ENCODE measurements around the gene ANTXR1.

The ANTXR1 gene

DNA sequence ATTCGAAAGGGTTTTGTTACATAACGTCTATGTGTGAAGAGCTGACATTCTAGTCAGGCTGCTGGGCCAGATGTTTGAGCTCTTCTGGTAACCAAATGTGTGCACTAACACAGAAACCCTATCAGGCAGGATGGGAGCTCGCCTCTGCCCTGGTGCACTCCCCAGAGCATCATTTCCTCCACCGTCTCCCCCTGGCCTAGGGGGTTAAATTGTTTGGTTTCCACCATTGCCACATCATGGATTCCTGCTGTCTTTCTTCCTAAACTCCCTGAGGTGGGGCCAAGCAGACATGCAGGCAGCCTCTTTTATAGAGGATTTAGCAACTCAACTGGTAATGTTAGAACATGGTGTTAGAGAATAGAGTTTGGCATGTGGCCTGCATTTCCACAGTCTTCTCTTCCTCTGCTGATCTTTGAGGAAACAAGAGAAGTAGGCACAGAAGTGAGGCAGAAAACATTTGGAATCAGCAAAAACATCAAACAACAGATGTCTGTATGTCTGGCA lies 87.3 kb downstream of the ANTXR1 start:
- no peak for DNase-seq

DNA sequence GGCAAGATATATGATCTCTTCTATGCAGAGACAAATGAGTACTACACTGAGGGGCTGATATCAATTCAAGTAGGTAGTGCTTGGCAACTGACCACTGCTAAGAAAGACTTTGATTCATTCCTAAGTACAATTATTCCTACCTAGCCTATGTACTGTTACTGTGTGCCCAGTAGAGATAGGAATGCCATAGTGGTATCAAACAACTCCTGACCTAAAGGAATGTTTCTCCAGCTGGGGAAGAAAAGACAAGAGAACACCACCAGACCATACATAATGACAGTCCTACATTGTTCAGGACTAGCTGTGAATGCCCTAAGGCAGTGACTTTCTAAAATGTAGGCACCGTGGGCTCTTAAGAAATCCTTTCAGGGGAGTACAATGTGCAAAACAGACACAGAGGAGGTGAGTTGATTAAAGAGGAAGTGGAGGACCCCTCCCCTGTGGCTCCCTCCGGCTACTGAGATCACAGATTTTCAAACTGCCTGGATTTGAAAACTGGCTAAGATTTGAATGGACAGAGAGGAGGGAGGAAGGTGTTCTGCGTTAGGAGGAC lies 89.1 kb downstream of the ANTXR1 start:
- DNase-seq: no peak

DNA sequence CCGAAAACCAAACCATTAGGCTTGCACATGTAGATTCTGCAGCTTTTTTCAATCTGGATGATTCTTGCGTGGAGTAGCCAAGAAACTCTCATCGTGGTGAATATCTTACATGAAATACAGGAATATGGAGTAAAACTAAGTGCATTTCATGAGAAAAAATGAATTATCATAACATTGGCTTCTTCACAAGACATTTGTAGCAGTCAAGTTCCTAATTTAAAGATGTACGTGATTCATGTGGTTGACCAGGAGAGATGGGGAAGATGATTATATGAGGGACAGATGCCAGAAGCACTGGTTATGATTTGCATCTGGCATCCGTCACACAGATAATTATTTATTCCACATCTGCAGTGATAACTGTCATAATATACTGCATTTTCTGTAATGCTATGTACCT lies 90.4 kb downstream of the ANTXR1 start:
- DNase-seq: no peak

DNA sequence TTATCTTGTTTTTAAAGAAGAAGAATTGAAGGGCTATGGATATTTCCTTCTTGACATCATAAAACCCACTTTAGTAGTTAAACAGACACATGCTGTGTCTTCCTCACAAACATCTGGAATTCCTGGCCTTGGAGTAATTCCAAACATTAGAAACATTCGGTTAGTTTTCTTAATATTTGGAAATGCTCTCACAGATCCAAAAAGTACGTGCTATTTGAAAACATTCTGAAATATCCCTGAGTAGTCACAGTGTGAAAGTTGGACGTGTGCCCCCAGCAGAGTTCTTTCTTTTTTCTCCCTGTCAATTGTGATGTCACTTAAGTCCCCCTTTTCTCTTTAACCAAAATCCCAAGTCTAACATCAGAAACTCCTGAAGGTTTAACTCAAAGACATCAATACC lies 91.3 kb downstream of the ANTXR1 start:
- DNase-seq: no peak

DNA sequence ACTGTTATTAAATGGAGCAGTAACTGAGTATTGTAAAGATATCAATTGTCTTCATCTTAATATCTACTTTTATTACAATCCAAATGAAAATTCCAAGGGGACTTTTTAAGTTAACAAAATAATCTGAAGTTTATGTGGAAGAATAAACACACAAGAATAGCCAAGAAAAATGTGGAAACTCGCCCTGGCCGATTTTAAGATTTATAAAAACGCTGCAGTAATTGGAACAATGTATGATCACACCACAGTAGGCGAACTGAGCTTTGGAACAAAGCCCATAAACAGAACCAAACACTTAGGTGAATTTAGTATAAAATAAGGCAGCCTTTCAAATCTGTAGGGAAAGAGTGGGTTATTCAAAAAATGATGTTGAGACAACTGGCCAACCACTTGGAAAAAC lies 96.3 kb downstream of the ANTXR1 start:
- DNase-seq: no peak

DNA sequence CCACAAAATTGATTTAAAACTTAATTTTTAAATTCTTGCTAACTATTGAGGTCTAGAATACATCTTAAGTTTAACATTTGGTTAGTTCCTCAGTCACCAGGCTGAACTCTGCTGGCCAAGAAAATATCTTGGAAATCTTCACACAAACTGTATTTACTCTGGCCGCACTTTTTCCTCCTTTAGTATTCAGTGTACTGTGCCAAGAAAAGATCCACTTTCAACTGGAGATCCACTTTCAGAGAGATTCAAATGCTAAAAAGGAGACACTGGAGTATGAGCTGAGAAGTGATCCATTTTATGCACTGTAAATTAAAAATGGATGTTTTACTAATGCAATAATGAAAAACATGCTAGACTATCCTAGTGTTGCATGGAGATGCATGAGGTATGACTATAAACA lies 98.1 kb downstream of the ANTXR1 start:
- no peak for DNase-seq

DNA sequence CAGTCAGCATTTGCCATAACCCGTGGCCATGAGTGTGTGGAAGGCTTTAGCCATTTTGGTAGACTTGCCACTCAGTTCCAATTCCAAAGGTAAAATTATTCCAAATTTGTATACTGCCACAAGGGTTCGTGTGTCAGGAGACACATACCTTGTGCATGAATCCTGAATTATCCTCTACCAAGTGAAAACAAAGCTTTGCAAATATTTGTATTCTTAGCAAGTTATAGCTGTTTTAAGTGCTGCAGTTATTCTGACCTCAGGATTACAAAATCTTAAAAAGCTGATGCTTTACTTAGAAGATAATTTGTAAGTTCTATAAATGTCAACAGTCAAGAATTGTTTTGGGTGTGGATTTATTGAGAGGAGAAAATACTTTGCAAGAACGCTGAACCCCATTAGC lies 100.6 kb downstream of the ANTXR1 start:
- no peak for DNase-seq

DNA sequence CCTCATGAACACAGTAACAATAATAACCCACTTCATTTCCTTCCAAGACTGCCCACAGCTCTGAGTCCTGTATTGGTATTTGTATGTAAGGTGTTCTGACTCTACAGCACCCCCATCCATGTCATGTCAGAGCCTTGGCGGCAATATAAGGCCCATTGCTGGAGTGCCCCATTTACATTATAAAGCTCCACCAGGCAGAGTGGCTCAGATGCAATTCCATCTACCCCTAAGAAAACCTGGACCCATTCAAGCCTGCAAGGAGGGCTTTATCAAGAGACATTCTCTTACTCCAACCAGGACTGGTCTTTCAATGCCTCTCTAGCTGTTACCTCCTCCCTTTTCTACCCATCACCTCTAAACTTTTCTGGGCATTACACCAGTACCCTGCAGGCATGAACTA lies 101.6 kb downstream of the ANTXR1 start:
- DNase-seq: no peak

DNA sequence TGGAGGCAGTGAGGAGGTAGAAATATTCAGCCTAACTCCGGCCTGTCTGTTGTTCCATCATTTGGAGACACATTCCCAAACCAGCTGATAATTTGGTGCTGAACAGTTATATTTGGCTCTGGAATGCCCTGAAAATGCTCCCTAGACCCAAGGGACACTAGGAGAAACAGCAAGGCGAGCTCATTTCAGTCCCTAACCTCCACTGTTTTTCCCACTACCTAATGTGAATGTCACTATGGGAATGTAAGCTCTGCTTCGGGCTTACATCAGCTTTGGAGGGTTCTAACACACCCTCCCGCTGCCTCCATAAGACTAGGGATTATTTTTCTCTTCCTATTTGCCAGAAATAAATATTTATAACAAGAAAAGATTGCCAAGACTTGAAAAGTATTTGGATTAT lies 103.5 kb downstream of the ANTXR1 start:
- DNase-seq: no peak

DNA sequence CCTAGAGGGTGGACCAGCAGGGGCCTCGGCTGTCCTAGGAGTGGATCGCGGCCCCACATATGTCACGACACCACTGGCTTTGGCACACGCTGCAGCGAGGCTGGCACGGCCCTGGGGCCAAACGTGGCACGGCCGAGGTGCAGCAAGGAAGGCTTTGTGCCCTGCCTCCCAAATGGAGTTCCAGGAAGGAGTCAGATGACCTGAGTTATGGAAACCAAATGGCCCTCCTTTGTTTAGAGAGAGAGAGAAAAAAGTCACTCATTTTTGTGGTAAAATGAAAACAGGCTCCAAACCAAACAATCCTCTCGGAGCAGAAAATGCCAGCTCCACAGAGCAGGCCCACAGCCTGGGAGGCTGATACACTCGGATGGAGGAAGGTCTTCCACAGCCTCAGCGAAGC lies 105.6 kb downstream of the ANTXR1 start:
- no peak for DNase-seq

DNA sequence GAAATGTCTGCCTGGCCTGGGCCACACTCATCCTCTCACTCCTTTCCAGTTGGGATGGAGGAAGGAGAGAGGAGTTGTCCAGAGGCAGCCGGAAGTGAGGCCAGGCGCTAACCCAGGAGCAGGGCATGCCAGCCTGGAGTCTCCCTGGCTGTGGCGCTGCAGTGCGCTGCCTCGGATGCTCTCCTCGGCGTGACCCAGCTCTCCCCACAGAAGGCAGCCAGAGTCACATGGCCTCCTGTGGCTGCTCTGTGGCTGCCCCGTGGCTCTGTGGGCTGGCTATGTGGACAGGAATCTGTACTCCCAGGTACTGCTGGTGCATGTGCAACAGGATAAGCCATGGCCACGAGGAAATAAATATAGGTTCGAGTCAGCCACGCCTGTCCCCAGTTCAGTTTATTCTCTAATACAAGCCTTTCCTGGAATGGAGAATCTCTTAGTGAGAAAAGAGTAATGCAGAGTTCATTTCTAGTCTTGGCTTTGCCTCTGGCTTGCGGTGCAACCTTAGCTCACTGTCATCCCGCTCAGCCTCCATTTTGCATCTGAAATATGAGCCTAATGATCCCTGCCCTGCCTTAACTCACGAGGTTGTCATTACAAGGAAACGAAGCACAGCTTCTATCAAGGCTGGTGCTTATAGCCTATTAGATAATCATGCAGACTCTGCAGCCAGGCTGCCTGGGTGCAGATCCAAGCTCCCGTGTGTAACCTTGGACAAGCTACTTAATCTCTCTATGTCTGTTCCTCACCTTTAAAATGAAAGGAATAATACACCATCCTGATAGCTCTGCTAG lies 106.3 kb downstream of the ANTXR1 start:
- no peak for DNase-seq

DNA sequence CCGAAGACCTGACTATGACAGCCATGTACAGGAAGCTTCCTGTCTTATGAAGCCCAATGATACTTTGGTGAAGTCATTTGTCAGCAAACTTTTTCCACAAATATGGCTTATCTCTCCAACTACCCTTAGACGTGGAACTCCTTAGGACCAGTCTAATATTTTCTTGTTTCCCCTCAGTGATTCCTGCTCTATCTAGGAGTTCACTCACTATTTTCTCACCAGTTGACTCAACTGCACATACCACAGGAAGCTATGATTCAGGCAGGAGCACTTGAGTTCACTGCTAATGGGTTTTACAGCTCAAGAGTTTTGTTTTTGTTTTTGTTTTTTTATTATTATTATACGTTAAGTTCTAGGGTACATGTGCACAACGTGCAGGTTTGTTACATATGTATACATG lies 109.3 kb downstream of the ANTXR1 start:
- DNase-seq: no peak

DNA sequence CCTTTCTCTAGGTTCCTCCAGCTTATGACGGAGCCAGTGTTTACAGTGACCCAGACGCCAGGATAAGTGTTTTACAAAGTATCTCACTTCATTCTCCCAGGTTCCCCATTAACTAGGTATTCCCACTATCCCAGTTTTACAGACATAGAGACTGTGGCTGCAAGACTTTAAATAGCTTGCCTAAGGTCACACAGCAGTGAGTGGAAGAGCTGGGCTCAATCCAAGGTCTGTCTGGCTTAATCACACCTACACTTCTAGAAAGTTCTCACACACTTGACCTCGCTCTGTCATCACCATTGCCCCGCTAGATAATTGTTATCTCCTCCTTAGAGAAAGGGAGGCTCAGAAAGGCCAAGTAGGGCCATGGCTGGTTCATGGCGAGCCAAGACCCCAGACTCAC lies 110.2 kb downstream of the ANTXR1 start:
- DNase-seq: no peak

DNA sequence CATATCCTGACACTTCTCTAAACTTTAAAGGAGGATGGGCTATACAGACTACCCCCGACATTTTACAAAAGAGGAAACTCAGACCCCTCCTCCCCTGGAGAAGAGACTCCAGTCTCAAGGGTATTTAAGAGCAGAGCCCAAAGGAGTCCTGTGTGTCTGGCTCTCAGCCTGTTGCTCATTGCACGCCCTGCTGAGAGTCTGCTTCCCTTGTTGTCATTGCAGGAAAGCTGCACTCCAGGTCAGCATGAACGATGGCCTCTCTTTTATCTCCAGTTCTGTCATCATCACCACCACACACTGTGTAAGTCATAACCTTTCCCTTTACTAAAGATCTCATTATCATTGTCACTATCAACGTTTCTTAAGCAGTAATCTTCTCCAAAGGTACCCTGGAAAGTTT lies 111.4 kb downstream of the ANTXR1 start:
- no peak for DNase-seq

DNA sequence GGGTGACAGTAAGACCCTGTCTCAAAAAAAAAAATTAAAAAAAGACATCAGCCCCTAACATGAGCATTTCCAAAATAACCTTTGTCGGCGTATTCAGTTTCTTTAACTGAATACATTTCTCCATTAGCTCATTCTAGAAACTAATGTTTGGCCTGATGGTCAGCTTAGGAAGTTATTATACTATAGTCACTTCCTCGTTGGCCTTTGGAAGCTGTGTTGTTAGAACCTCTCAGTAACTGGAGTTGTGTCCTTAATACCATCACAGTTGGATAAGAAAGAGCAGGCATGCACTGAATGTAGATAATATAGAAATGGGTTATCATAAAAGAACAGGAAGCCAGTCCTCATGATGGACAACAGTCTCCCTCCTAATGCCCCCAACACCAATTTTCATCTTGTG lies 112.8 kb downstream of the ANTXR1 start:
- DNase-seq: no peak

DNA sequence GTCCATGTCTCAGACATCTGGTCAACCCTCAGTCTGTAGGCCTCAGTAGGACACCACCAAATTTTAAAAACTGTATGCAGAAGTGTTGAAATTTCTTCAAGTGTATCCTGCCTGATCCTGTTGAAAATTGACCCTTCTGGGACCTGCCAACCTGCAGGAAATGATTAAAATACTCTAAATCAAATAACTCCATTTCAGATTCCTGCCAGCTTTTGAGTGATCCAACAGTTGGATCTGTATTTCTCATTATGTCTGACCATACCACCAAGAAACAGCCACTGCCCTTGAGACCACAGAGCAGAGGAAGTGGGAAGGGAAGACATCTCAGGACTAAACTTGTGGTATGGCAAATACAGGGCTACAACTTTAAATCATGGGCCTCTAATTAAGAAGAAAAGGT lies 113.4 kb downstream of the ANTXR1 start:
- no peak for DNase-seq

DNA sequence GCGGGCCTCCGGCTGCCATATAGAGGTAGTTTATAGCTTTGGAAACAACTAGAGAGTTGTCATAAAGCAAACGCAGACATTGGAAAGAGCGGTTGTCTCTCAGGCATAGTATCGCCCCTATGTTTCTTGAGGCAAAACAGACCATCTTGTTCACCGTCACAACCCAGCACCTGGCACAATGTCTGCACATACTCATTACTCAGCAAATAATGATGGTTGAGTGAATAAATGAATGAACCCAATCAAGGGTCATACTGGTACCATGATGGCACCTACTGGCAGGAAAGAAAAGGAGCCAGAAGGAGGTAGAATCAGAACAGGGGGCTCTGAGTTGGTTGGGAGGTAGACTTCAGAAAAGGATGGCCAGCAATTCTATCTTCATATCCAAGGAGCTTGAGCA lies 118.5 kb downstream of the ANTXR1 start:
- no peak for DNase-seq

DNA sequence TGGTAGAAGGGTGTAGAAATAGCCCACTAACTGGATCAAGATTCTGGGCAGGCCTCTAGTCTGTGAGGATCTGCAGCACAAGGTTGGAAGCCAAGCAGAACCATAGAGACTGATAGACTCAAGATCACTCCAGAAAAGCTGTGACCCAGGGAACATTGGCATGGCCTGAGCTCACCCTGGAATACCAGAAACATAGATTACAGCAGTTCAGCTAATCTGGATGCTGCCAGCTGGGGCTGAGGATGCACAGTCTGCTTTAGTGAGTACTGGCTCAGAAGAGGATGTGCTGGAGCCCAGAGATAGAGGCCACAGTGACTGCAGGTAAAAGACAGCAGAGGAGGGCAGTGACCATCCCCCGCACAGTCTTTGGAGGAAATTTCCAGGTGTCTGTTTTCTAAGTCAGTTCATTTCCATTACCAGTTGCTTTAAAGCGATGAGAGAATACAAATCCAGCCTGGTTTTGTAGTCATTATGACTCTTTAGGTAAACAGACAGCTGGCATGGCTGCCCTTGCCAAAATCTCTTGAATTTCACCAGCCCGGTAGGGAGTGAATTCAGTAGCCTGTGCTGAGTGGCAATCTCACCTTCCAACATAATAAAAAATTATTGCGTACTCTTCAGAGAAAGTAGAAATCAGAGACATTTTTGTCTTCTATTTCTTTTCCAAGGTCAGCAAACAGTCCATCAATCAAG lies 119.2 kb downstream of the ANTXR1 start:
- DNase-seq: no peak

DNA sequence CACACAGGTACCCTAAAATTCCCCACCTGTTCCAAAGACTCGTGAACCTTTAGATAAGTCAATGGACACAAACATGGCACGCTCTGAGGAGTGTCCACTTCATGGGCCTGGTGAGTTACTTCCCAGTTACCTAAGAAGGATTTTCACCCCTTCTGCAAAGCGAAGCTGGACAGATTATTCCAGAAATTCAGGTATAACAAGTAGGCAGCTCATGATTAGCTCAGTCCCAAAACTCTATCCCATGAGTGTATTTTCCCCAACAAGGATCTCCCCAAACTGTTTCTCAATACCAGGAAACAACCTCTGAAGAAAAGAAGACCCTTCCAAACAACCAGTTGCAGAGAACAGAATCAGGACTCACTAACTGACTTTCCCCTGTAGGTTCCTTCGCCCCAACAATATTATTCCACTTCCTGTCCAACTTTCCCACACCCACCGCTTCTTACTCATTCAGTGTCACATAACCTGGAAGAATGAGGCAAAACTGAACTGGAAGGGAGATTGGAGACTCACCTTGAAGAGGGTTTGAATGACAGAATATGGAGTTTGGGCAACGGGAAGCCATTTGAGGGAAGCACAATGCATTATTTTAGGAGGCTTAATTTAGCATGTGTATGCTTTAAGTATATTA lies 120.1 kb downstream of the ANTXR1 start:
- DNase-seq: no peak

DNA sequence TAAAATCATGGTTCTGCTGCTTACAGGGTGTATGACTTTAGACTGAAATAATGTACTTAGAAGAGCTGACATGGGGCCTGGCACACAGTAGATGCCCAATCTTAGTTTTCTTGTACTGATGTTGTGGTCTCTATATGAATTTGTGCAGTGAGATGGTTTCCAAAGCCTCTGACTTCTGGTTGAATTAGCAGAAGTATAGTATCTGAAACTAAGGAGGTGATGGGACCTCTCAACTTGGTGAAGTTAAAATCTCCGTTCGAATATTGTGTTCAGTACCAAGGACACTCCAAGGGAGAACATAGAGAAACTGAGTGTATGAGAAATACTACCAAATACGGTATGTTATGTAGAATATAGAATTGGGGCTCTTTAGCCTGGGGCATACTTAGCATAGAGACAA lies 120.9 kb downstream of the ANTXR1 start:
- DNase-seq: no peak

DNA sequence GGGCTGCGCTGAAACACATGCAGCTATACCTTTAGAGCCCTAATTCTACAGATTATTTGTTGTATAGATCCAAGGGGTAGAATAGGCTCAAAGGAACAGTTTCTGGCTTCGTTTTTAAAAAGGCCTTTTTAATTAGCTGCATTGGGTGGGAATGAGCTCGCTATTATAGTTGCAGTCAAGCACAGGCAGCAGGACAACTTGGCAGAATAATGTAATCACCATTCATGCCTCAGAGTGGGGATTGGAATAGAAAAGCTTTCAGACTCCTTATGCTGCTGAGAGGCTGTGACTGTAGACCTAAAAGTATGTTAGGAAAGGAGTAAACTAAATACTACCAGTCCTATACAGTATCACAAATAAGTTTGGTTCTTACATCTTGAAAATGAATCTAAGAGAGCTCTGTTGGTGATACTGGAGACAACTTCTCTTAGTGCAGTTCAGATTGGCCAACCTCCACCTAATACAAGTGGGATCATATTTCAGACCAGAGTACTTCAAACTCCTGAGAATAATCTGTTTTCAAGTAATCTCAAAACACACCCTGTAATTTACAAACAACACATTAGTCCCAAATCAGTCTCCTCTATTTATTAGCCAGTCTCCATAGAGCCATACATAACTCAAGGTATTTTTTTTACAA lies 121.4 kb downstream of the ANTXR1 start:
- no peak for DNase-seq

DNA sequence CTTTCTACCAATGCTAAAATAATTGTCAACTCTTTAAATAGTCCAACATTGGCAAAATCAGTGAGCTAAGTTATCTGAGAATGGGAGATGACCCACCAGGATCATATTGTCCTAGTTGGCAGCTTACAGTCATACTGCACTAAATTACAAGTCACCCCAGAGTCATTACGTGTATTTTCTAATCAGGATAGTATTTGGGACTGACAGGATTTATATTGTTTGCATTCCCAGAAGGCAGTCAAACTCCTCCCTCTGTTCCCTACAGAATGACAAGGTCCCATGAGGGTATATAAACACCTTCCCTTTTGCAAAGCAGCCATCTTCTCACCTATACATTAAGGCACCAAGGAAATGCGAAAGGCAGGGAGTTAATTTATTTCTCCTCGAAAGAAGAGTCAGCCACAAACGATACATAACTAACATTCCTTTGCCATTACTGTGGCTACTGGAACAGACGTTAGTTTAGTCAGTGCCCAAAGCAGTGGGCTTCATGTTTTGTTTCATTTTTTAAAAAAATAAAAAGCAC lies 125.3 kb downstream of the ANTXR1 start:
- DNase-seq: no peak

Measured in stimulated activated naive CD4-positive, alpha-beta T cell (primary cell).